IPS-11a (cell line): ENCODE measurements around the gene P2RX6.
"Not testable (repeated sequence)": the region's sequence is repeated elsewhere in the genome, so short reads cannot be mapped to it uniquely, and the experiment has no call there.

Experiments
- H3K4me3 ChIP-seq: one replicate; pipeline ENCODE4 v1.5.1; 2013; ENCODE audit warnings: low read depth, low read length, control low read depth

P2RX6 gene

DNA sequence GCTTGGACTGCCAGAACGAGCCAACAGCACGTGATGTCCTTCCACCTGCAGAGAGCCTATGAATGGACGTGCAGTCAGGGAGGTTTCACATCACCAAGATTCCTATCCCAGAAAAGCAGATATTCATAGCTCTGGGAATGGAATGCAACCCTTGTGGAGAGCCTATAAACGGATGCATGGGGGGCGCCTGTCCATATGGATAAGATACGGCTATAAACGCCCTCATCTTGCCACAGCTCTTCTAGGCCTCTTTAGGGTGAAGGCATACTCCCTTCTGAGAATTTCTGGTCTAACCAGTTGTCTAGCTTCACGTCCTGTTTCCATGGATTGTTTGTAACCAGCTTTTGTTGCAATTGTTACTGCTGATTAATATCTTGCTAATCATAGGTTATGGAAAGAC is 56.8 kb downstream of the P2RX6 start:
- H3K4me3 ChIP-seq: not testable (repeated sequence)

DNA sequence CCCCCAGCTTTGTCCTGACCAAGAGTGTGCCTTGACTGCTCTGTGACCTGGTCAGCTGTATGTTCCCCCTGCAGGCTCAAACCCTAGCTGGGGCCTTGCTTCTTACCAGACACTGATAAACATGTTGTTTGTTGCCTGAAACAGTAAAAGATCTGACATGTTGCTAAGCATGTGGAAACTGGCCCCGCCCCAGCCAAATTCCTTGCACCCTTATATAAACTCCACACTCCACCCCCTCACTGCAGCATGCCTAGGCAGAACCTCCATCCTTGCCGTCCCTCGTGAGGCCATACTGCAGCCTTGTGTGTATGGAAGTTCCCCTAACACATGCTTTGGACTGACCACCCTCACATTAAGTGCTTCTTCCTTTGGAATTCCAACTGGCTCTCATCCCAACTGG is 58.1 kb downstream of the P2RX6 start:
- H3K4me3 ChIP-seq: no peak overlapping the region

DNA sequence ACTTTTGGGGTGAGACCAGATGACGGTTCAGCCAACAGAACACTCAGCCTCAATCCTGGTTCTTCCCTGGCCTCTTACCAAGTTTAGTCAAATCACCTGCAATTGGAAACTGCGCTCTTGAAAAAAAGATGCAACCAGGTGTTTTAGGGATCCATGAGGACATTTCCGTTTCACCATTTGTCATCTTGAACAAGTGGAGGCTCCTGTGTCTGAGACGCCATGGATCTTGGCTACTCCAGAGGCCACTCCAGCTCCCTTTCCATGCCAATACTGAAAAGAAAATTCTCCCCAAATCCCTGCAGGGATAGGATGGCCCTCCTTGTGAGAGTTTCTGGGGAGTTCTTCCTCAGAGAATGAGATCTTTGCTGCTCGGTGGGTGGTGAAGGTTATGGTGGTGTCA is 58.5 kb downstream of the P2RX6 start:
- no peak overlapping the region for H3K4me3 ChIP-seq

GRCh38 chr22:21074102-21074715 is 59.2 kb downstream of the P2RX6 start:
- H3K4me3 ChIP-seq: no peak overlapping the region

- H3K4me3 ChIP-seq: no peak overlapping the region
Observed at GRCh38 chr22:21075516-21076138, 60.7 kb downstream of the P2RX6 start.

GRCh38 chr22:21076912-21077625 is 62.1 kb downstream of the P2RX6 start:
- no peak overlapping the region for H3K4me3 ChIP-seq
